Glutamatergic neuron (in vitro differentiated cells): ENCODE measurements around the gene TMEM248. TPM values are rescaled to one million over a fixed set of nuclear protein-coding genes. Genes with fewer than 3 reads are reported as not detected.
A peak's percentile ranks its signal among the peaks of the same experiment; 100 is the strongest.

ENCODE experiments used
- DNase-seq: peaks from one replicate; pipeline ENCODE4 v3.0.0; 2022
- H3K27ac Mint-ChIP-seq: one replicate; pipeline ENCODE4 v1.8.0; 2020; ENCODE audit warnings: mild to moderate bottlenecking, mixed read lengths, inconsistent platforms; ENCODE audit not compliant: unreplicated experiment
- H3K27me3 Mint-ChIP-seq: one replicate; pipeline ENCODE4 v1.8.0; 2020; ENCODE audit warnings: mild to moderate bottlenecking, moderate library complexity, mixed read lengths, inconsistent platforms; ENCODE audit not compliant: unreplicated experiment
- H3K36me3 Mint-ChIP-seq: one replicate; pipeline ENCODE4 v1.8.0; 2020; ENCODE audit warnings: mild to moderate bottlenecking, mixed read lengths, inconsistent platforms; ENCODE audit not compliant: unreplicated experiment
- H3K4me1 Mint-ChIP-seq: one replicate; pipeline ENCODE4 v1.8.0; 2020; ENCODE audit warnings: mild to moderate bottlenecking, low read depth, mixed read lengths, inconsistent platforms; ENCODE audit not compliant: unreplicated experiment
- H3K4me3 Mint-ChIP-seq: one replicate; pipeline ENCODE4 v1.8.0; 2020; ENCODE audit warnings: mild to moderate bottlenecking, mixed read lengths, inconsistent platforms; ENCODE audit not compliant: unreplicated experiment
- H3K9me3 Mint-ChIP-seq: one replicate; pipeline ENCODE4 v1.8.0; 2020; ENCODE audit warnings: mild to moderate bottlenecking, moderate library complexity, mixed read lengths, inconsistent platforms; ENCODE audit not compliant: unreplicated experiment
- CTCF ChIP-seq: fragments of 200-600 bp; sonication (generic); IDR thresholded peaks from one replicate; pipeline ENCODE4 v1.5.0; 2021; ENCODE audit not compliant: partially characterized antibody, unreplicated experiment
- total RNA-seq: library from RNA; stranded (reverse); fragmentation: NEBNext Ultra II Directional; extraction: Animal tissue kit (Norgen Biotek cat#: 25700); gene quantifications from one replicate; pipeline ENCODE4 v1.2.1, GENCODE V29; 2021; ENCODE audit not compliant: unreplicated experiment

TMEM248 gene
- total RNA-seq, 1 donor from 2014 or later = 62.6 TPM

GRCh38 chr7:66933469-66933868 lies 12.4 kb downstream of the TMEM248 start:
- TF ChIP-seq CTCF = no peak
- Mint-ChIP-seq H3K4me1 (peaks cover 6% of the 10 kb centered on the region), H3K9me3 (no peaks in the 10 kb centered on the region), H3K4me3 (no peak overlapping the region), H3K36me3 (no peaks in the 10 kb centered on the region), H3K27ac (no peak overlapping the region), H3K27me3 (no peaks in the 10 kb centered on the region)
- DNase-seq = no peak

- Mint-ChIP-seq H3K4me1 (peaks cover 12% of the 10 kb centered on the region), H3K9me3 (no peaks in the 10 kb centered on the region), H3K36me3 (no peaks in the 10 kb centered on the region), H3K27me3 (no peaks in the 10 kb centered on the region), H3K4me3 (no peak overlapping the region), H3K27ac (no peak overlapping the region)
- DNase-seq = no peak
- TF ChIP-seq CTCF = no peak
Measured at GRCh38 chr7:66937940-66938339, 16.9 kb downstream of the TMEM248 start.

GRCh38 chr7:66939325-66939724 lies 18.3 kb downstream of the TMEM248 start:
- Mint-ChIP-seq H3K4me3 (no peak overlapping the region), H3K4me1 (peaks cover 10% of the 10 kb centered on the region), H3K27ac (peak overlapping the region; percentile 44), H3K27me3 (no peaks in the 10 kb centered on the region), H3K36me3 (no peaks in the 10 kb centered on the region), H3K9me3 (no peaks in the 10 kb centered on the region)
- no peak for TF ChIP-seq CTCF
- no peak for DNase-seq

- no peaks in the 10 kb centered on the region for H3K27me3 Mint-ChIP-seq
Measured at GRCh38 chr7:66946545-66946944, 25.5 kb downstream of the TMEM248 start.

More at GRCh38 chr7:66946545-66946944, 25.5 kb downstream of the TMEM248 start:
- peaks cover 5% of the 10 kb centered on the region for H3K36me3 Mint-ChIP-seq
- H3K27ac Mint-ChIP-seq = no peak overlapping the region
- DNase-seq = no peak
- peaks cover under 1% of the 10 kb centered on the region for H3K4me1 Mint-ChIP-seq
- H3K4me3 Mint-ChIP-seq = no peak overlapping the region
- peaks cover 3% of the 10 kb centered on the region for H3K9me3 Mint-ChIP-seq
- no peak for TF ChIP-seq CTCF
